Fibroblast of mammary gland (primary cell): ENCODE data around the gene FAM13A.

Experiments used
- DNase-seq: peaks from one replicate; pipeline ENCODE4 v3.0.0-alpha.2; 2010; ENCODE audit warnings: low read depth
- H3K4me3 ChIP-seq: 2 replicates; pipeline ENCODE4 v1.5.1; 2011; ENCODE audit warnings: low read depth, mild to moderate bottlenecking, low read length, moderate library complexity; ENCODE audit not compliant: control insufficient read depth
- TF ChIP-seq, protein P1 (sequence below): conservative IDR thresholded peaks from 2 replicates; pipeline ENCODE4 v1.5.1; 2011; ENCODE audit warnings: low read depth, low read length, inconsistent platforms; ENCODE audit not compliant: control insufficient read depth, insufficient read depth

FAM13A gene

DNA sequence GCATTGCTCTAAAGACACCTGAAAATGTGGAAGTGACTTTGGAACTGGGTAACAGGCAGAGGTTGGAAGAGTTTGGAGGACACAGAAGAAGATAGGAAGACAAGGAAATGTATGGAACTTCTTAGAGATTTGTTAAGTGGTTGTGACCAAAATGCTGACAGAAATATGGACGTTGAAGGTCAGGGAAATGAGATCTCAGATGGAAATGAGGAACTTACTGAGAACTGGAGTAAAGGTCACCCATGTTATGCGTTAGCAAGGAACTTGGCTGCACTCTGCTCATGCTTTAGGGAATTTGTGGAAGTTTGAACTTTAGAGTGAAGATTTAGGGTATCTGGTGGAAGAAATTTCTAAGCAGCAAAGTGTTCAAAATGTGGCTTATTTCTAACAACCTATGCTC, 99.4 kb downstream of the FAM13A start:
- TF ChIP-seq, protein P1, sequence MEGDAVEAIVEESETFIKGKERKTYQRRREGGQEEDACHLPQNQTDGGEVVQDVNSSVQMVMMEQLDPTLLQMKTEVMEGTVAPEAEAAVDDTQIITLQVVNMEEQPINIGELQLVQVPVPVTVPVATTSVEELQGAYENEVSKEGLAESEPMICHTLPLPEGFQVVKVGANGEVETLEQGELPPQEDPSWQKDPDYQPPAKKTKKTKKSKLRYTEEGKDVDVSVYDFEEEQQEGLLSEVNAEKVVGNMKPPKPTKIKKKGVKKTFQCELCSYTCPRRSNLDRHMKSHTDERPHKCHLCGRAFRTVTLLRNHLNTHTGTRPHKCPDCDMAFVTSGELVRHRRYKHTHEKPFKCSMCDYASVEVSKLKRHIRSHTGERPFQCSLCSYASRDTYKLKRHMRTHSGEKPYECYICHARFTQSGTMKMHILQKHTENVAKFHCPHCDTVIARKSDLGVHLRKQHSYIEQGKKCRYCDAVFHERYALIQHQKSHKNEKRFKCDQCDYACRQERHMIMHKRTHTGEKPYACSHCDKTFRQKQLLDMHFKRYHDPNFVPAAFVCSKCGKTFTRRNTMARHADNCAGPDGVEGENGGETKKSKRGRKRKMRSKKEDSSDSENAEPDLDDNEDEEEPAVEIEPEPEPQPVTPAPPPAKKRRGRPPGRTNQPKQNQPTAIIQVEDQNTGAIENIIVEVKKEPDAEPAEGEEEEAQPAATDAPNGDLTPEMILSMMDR: no peak
- DNase-seq: peak; percentile 34
- no peak overlapping the region for H3K4me3 ChIP-seq

DNA sequence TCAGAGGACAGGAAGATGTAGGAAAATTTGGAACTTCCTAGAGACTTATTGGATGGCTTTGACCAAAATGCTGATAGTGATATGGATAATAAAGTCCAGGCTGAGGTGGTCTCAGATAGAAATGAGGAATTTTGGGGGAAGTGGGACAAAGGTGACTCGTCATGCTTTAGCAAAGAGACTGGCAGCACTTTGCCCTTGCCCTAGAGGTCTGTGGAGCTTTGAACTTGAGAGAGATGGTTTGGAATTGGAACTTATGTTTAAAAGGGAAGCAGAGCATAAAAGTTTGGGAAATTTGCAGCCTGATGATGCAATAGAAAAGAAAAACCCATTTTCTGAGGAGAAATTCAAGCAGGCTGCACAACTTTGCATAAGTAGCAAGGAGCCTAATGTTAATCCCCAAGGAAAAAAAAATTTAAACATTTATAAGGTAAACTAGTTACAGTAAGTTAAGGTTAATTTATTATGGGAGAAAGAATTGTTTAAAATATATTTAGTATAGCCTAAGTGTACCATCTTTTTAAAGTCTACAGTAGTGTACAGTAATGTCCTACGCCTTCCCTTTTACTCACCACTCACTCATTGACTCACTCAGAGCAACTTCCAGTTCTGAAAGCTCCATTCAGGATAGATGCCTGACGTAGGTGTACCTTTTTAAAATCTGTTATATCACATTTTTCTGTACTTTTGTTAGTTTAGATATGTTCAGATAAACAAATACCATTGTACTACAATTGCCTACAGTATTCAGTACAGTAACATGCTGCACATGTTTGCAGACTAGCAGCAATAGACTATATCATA, 101.2 kb downstream of the FAM13A start:
- no peak for DNase-seq
- TF ChIP-seq, protein P1: no peak
- H3K4me3 ChIP-seq: no peak overlapping the region

DNA sequence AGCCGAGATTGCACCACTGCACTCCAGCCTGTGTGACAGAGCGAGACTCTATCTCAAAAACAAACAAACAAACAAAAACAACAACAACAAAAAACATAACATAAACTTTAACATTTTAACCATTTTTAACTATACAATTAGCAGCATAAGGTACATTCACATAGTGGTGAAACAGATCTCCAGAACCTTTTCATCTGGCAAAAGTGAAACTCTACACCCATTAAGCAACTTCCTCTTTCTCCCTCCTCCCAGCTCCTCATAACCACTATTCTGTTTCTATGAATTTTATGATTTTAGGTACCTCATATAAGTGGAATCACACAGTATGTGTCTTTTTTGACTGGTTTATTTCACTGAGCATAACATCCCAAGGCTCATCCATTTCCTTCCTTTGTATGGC, 103.6 kb downstream of the FAM13A start:
- TF ChIP-seq, protein P1: no peak
- no peak overlapping the region for H3K4me3 ChIP-seq
- DNase-seq: peak; percentile 22

DNA sequence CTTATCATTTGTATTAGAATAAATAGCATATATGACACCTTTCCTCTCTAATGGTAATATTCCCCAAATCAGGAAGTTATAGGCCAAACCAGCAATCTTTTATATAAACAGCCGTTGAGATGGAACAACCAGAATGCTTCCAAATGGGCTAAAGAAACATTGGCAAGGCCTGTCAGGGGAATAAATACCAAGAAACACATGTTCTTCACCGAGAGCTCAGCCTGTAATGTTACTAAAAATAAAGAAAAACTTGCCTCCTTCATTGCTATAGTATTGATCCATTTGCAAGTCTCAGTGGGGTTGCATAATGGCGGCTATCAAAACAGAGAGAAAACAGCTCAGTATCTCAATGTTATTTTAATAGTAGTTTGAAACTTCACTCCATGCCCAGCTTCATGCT, 104.9 kb downstream of the FAM13A start:
- no peak overlapping the region for H3K4me3 ChIP-seq
- peak; percentile 37 for DNase-seq
- TF ChIP-seq, protein P1: no peak

DNA sequence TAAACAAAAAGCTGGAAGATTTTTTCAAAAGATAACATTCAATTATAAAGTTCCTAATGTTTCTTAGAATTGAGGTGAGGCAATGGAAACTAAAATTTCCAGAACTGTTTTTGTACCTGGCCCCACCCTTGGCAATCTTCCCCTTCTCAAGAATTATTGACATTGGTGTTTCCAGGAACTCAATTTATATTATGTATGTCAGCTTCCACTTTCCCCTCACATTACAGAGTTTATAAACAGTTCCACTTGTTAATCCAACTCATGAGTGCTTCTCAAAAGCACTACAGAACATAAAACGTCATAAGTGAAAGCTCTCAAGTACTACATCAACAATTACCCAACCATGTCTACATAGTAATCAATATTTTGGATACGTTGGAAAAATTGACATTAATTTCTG, 107.4 kb downstream of the FAM13A start:
- no peak overlapping the region for H3K4me3 ChIP-seq
- DNase-seq: no peak
- TF ChIP-seq, protein P1: no peak

DNA sequence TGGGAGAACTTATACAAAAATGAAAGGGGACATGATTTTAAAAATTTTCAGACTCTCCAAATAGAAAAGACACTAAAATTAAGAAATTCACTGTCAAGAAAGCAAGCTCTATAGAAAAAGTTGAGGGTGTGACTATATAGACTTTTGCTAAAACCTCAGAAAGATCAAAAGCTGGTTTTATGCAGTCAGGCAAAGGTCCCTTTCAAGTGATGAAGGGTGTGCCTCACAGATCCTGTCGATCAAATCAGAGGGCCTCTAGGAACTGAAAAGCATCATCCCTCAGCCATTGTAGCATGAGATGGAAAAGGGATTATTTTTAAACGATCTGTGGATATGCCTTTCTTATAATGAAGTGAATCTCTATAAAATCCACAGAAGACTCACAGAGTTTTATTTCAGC, 116.5 kb downstream of the FAM13A start:
- TF ChIP-seq, protein P1: no peak
- DNase-seq: no peak
- H3K4me3 ChIP-seq: no peak overlapping the region
